Measurements from ENCODE around the gene ZDHHC23.

Gene ZDHHC23

GRCh38 chr3:113985541-113985940 lies 37.7 kb downstream of the ZDHHC23 start:
- DNase-seq (ENCODE audit: insufficient read length, low spot score) (no peak), FAIRE-seq (no peak)

- DNase-seq (ENCODE audit: insufficient read length, low spot score) (no peak), FAIRE-seq (no peak)
These were observed 57.7 kb downstream of the ZDHHC23 start for GRCh38 chr3:114005481-114005880.

- DNase-seq (ENCODE audit: insufficient read length, low spot score) (no peak), FAIRE-seq (no peak)
These were observed 63.4 kb downstream of the ZDHHC23 start for GRCh38 chr3:114011059-114011797.

Measured in HTR-8/SVneo (cell line).